Left kidney (tissue), 2 donors: ENCODE results near the gene EMX1. TPM values are rescaled to one million over a fixed set of nuclear protein-coding genes. Genes with fewer than 3 reads are reported as not detected.

Experiments
- DNase-seq: peaks from one replicate; pipeline ENCODE4 v3.0.0-alpha.2; 2013
- polyA plus RNA-seq: library from polyadenylated mRNA; unstranded; fragments of 120-200 nt; gene quantifications from one replicate; pipeline ENCODE4 v1.2.1, GENCODE V29; 2013; ENCODE audit not compliant: insufficient read length

Gene EMX1
- polyA plus RNA-seq, 1 donor, result 37.9 TPM

DNA sequence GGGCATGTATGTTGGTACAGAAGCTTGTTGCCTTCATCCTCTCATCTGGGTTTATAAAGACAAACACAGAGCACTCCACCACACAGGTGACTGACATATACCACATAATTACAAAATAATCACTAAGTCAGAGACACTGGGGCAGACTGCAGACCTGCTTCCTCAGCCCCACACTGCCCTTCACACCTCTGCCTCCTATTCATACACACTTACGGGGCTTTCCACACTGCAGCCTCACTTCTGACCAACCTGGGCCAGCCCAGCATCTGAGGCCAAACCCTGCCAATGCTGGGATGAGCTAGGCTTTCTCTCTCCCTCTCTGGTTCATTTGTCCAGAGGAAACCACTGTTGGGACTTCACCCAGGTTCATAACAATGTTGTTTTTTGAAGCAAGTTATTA is 4.5 kb downstream of the EMX1 start:
- no peak for DNase-seq

- DNase-seq, result no peak
Observed at GRCh38 chr2:72923833-72924352, 6.6 kb downstream of the EMX1 start.

DNA sequence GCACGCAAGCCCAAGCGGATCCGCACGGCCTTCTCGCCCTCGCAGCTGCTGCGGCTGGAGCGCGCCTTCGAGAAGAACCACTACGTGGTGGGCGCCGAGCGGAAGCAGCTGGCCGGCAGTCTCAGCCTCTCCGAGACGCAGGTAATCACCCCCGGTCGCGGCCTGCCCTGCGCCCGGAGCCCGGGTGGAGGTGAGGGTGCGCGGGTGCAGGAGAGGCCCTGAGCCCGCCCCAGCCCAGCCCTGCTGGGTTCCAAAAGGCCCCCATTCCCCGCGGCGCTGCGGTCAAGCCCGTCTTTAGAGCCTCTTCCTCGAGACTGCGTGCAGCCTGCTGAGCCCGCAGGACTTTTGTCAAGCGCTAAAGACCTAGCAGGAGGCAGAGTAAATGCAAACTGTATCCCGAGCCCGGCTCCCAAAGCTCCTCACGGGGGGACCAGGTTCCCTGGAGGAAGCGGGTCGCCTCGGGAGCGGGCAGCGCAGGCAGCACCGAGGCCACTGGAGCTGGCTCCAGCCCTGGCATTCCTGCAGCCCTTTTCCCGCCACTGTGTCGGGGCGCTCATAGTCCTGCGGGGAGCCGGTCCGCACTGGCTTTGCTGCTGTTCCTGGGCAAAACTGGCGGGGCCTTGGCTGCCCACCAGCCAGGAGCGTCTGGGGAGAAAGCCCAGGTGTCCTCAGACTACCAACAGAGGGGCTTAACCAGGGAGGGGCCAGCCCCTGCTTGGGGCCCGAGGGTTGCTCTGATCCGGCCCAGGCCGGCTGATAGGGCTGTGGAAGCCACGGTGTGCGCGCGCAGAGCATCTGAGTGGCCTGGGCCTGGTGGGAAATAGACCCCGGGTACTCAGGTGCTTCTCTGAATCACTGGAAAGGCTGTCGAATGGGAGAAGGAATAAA is 7.3 kb downstream of the EMX1 start:
- DNase-seq, result no peak

DNA sequence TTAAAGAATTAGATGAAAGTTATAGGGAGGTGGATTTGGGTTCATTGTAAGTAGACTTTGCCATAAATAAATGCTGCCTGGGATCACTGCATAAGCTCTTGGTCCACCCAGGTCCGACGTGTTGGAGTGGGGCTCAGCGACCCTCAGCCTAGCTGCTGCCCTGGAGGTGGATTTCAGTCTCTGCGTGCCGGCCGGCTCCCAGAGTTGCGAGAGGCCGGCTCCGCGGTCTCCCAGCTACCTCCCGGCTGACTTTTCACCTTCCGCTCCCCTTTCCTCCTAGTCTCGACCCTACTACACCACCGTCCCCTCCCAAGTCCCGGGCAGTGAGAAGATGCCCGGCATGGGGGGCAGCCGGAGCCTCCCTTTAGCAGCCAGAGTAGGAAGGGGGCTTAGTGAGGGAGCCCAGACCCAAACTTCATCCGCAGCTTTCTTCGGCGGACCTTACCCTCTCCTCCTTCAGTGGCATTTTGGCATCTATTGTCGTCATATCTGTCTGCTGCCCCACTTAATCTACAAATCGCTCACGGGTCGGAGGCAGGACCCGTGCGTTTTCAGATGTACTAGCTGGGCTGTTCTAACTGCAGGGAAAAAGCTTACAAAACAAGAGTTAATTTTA is 8.1 kb downstream of the EMX1 start:
- no peak for DNase-seq

- no peak for DNase-seq
Observed at GRCh38 chr2:72926368-72926767, 9.0 kb downstream of the EMX1 start.

- DNase-seq, result no peak
Observed at GRCh38 chr2:72926811-72927465, 9.6 kb downstream of the EMX1 start.

DNA sequence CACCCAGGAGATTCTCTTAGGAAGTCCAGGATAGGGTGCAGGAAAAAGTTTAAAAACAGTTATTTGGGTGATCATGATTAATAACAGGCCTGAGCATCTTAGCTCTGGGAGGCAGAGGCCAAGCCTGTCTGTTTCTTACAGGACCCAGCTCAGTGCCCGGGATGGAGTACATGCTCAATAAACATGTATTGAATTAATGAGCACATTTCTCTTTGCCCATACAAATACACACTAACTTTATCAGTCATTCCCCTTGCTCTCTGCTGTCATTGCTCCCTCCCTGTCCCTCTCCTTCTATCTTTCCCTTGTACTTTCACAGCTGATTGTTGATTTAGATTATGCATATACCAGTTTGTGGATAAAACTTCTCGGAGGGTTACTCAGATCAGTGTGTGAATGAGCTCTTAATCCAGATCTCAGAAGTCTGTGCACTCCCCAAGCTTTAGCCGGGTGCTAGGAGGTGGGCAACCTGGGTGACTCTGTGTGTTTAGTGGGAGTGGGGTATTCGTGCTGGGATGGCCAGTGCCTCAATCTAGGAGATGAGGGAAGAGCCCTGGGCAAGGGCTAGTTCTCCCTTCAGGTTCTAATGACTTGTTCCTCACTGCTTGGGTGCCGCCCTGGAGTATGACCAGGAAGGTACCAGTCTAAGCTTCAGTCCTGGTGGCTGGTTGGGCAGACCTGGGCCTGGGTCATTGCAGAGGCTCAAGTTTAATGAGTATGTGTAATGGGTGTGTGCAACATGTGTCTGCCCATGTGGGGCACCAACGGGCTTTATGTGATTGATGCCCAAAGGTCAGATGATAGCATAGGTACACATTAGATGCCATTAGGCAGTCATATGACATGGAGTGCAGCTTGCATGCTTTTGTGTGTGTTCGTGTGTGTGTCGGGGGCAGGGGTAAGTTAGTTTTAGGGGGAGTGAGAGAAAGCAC is 10.6 kb downstream of the EMX1 start:
- no peak for DNase-seq

- no peak for DNase-seq
Observed at GRCh38 chr2:72929010-72929409, 11.7 kb downstream of the EMX1 start.

GRCh38 chr2:72931280-72931910 is 14.1 kb downstream of the EMX1 start:
- DNase-seq, result no peak

- no peak for DNase-seq
Observed at GRCh38 chr2:72932045-72932740, 14.9 kb downstream of the EMX1 start.

GRCh38 chr2:72932805-72933204 is 15.5 kb downstream of the EMX1 start:
- DNase-seq, result no peak

DNA sequence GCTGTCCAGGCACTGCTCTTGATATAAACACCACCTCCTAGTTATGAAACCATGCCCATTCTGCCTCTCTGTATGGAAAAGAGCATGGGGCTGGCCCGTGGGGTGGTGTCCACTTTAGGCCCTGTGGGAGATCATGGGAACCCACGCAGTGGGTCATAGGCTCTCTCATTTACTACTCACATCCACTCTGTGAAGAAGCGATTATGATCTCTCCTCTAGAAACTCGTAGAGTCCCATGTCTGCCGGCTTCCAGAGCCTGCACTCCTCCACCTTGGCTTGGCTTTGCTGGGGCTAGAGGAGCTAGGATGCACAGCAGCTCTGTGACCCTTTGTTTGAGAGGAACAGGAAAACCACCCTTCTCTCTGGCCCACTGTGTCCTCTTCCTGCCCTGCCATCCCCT is 15.9 kb downstream of the EMX1 start:
- no peak for DNase-seq

GRCh38 chr2:72933646-72934151 is 16.4 kb downstream of the EMX1 start:
- DNase-seq, result no peak

GRCh38 chr2:72934683-72935610 is 17.6 kb downstream of the EMX1 start:
- no peak for DNase-seq

GRCh38 chr2:72935611-72935957 is 18.3 kb downstream of the EMX1 start:
- no peak for DNase-seq

GRCh38 chr2:72936660-72937355 is 19.5 kb downstream of the EMX1 start:
- no peak for DNase-seq

- DNase-seq, result no peak
Observed at GRCh38 chr2:72937356-72937669, 20.0 kb downstream of the EMX1 start.

GRCh38 chr2:72938455-72938854 is 21.1 kb downstream of the EMX1 start:
- no peak for DNase-seq

DNA sequence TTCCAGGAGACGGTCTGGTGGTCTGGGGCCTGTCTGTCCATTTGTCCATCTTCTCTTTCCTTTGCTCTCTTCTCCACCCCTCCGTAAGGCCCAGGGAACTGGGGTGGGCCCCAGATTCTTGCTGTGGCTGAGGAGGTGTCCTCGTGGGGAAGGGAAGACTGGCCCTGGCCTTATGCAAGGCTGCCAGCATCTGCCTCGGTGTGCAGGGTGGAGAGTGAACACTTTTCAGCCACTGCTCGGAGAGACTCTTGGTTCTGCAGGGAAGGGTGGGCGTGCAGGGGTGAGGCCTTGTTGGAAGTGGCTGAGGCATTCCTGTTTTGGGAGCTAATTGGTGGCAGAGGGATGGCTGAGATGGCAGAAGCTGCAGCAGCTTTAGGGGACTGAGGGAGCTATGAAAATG is 23.0 kb downstream of the EMX1 start:
- no peak for DNase-seq
